HepG2 (cell line): ENCODE results near the gene LRRC73. TPM values are rescaled to one million over a fixed set of nuclear protein-coding genes. Genes with fewer than 3 reads are reported as not detected.

Experiments used
- DZIP1 ChIP-seq: sonication (generic); formaldehyde crosslinking; IDR thresholded peaks from 2 replicates; pipeline ENCODE4 v1.5.0; 2020; ENCODE audit warnings: mild to moderate bottlenecking, missing genetic modification reagents
- GABPA ChIP-seq, 2 experiments: IDR thresholded peaks; 2 replicates each; pipeline ENCODE4 v1.6.1; 2011 to 2016; ENCODE audit warnings: low read depth in 2 of 2, low read length in 1 of 2, missing biosample characterization in 1 of 2, missing genetic modification characterization in 1 of 2
- HDAC1 ChIP-seq: sonication (generic); formaldehyde crosslinking; IDR thresholded peaks from 2 replicates; pipeline ENCODE4 v1.5.1; 2020; ENCODE audit warnings: mild to moderate bottlenecking, missing genetic modification reagents
- MATR3 ChIP-seq: sonication (generic); formaldehyde crosslinking; IDR thresholded peaks from 2 replicates; pipeline ENCODE4 v1.4.0; 2020; ENCODE audit warnings: missing genetic modification reagents
- MZF1 ChIP-seq: sonication (generic); formaldehyde crosslinking; IDR thresholded peaks from 2 replicates; pipeline ENCODE4 v1.8.1; 2023; ENCODE audit warnings: mild to moderate bottlenecking, missing genetic modification reagents, borderline replicate concordance
- NR2F1 ChIP-seq, 2 experiments: fragments of 450-650 bp in 1 of 2; formaldehyde crosslinking in 1 of 2; IDR thresholded peaks; 2 replicates each; pipeline versions ENCODE4 v1.5.0 to v1.6.1; 2016 to 2020; ENCODE audit warnings: mild to moderate bottlenecking in 1 of 2, missing compliant biosample characterization in 1 of 2, missing genetic modification reagents in 1 of 2, moderate library complexity in 1 of 2
- NR2F2 ChIP-seq: IDR thresholded peaks from 2 replicates; pipeline ENCODE4 v1.6.1; 2012; ENCODE audit warnings: low read depth, inconsistent platforms, borderline replicate concordance
- SNAPC2 ChIP-seq: sonication (generic); formaldehyde crosslinking; IDR thresholded peaks from 2 replicates; pipeline ENCODE4 v1.8.1; 2022; ENCODE audit warnings: mild to moderate bottlenecking, missing genetic modification reagents
- SRSF4 ChIP-seq: fragments of 200-400 bp; formaldehyde crosslinking; IDR thresholded peaks from one replicate; pipeline ENCODE4 v1.6.1; 2018; ENCODE audit warnings: mild to moderate bottlenecking, low read depth, low read length, moderate library complexity; ENCODE audit not compliant: poor library complexity, severe bottlenecking
- TRIM24 ChIP-seq: sonication (generic); formaldehyde crosslinking; IDR thresholded peaks from 2 replicates; pipeline ENCODE4 v1.8.0; 2022; ENCODE audit warnings: mild to moderate bottlenecking, missing genetic modification reagents
- ZFP37 ChIP-seq: sonication (generic); formaldehyde crosslinking; IDR thresholded peaks from 2 replicates; pipeline ENCODE4 v1.4.0; 2020; ENCODE audit warnings: missing genetic modification reagents, borderline replicate concordance
- ZKSCAN1 ChIP-seq: fragments of 150-350 bp; IDR thresholded peaks from 2 replicates; pipeline ENCODE4 v1.6.1; 2014; ENCODE audit warnings: low read length
- ZNF124 ChIP-seq: sonication (generic); formaldehyde crosslinking; IDR thresholded peaks from 2 replicates; pipeline ENCODE4 v1.4.0; 2020; ENCODE audit warnings: missing genetic modification reagents
- ZNF235 ChIP-seq: sonication (generic); formaldehyde crosslinking; IDR thresholded peaks from 2 replicates; pipeline ENCODE4 v1.8.1; 2023; ENCODE audit warnings: mild to moderate bottlenecking, missing genetic modification reagents, borderline replicate concordance
- ZNF350 ChIP-seq: sonication (generic); formaldehyde crosslinking; IDR thresholded peaks from 2 replicates; pipeline ENCODE4 v1.4.0; 2020; ENCODE audit warnings: mild to moderate bottlenecking, low read depth, missing genetic modification reagents, borderline replicate concordance
- ZNF557 ChIP-seq: sonication (generic); formaldehyde crosslinking; IDR thresholded peaks from 2 replicates; pipeline ENCODE4 v1.4.0; 2020; ENCODE audit warnings: missing genetic modification reagents
- ZNF564 ChIP-seq: sonication (generic); formaldehyde crosslinking; IDR thresholded peaks from 2 replicates; pipeline ENCODE4 v1.8.1; 2023; ENCODE audit warnings: mild to moderate bottlenecking, missing genetic modification reagents
- ZNF580 ChIP-seq: IDR thresholded peaks from 2 replicates; pipeline ENCODE4 v1.6.1; 2016; ENCODE audit warnings: low read depth, borderline replicate concordance
- ZNF629 ChIP-seq: sonication (generic); formaldehyde crosslinking; conservative IDR thresholded peaks from 2 replicates; pipeline ENCODE4 v1.5.0; 2020; ENCODE audit warnings: missing genetic modification reagents
- ZNF646 ChIP-seq: sonication (generic); formaldehyde crosslinking; IDR thresholded peaks from 2 replicates; pipeline ENCODE4 v1.9.0; 2021; ENCODE audit warnings: mild to moderate bottlenecking, missing genetic modification reagents
- ZNF747 ChIP-seq: sonication (generic); formaldehyde crosslinking; IDR thresholded peaks from 2 replicates; pipeline ENCODE4 v1.8.1; 2023; ENCODE audit warnings: missing genetic modification reagents, mild to moderate bottlenecking, borderline replicate concordance
- ZZZ3 ChIP-seq: sonication (generic); formaldehyde crosslinking; IDR thresholded peaks from 2 replicates; pipeline ENCODE4 v1.4.0; 2020; ENCODE audit warnings: missing genetic modification reagents, mild to moderate bottlenecking, borderline replicate concordance
- polyA plus RNA-seq, 8 experiments: library from polyadenylated mRNA; depleted of rRNA in 3 of 8; stranded (reverse) in 7 of 8; unstranded in 1 of 8; fragments of >200 nt; fragmentation: Illumina TruSeq in 4 of 8; extraction: Trizol in 4 of 8; gene quantifications; 2 replicates each; pipeline versions ENCODE4 v1.2.1 to v1.2.3, GENCODE V29; 2011 to 2016; ENCODE audit warnings: low read depth in 4 of 8, missing spikeins in 1 of 8, mixed read lengths in 1 of 8; ENCODE audit not compliant: insufficient read depth in 1 of 8
- total RNA-seq, 5 experiments: library from RNA; depleted of rRNA; stranded (reverse); fragments of >200 nt; fragmentation: Illumina TruSeq; extraction: Trizol; gene quantifications; 2 replicates each; pipeline ENCODE4 v1.2.3, GENCODE V29; 2016; ENCODE audit warnings: low read depth in 1 of 5

The LRRC73 gene
- total and polyA plus RNA-seq, 2 of the 13 experiments (the other 11 are each of a cell fraction or from before 2014, with no cell fraction given): 0.11 to 0.12 TPM

- TF ChIP-seq ZNF646 (CRISPR knock-in tag) (peak; percentile 5; the same call in 1 of the 2 replicates), ZNF350 (CRISPR knock-in tag) (no peak; the same call in 1 of the 2 replicates), MZF1 (CRISPR knock-in tag) (no peak), ZZZ3 (no peak), ZKSCAN1 (no peak), NR2F1 (CRISPR knock-in tag; IDR thresholded peaks at IDR 0.05) (peak in 1 of 2 experiments; percentile 45; a peak in 2 of 4 replicates), NR2F2 (peak; percentile 77; the same call in 1 of the 2 replicates), MATR3 (no peak), ZNF747 (CRISPR knock-in tag) (no peak), TRIM24 (CRISPR knock-in tag) (no peak), SNAPC2 (CRISPR knock-in tag) (no peak), ZFP37 (CRISPR knock-in tag) (peak; percentile 94), GABPA (IDR thresholded peaks at IDR 0.05; ENCODE audit: low read depth, low read length) (no peak), GABPA (CRISPR knock-in tag; IDR thresholded peaks at IDR 0.05; ENCODE audit: low read depth) (peak; percentile 70; the same call in 1 of the 2 replicates), ZNF235 (no peak), ZNF557 (CRISPR knock-in tag) (0 out of 2 replicates have a peak, but pooled peaks have one; percentile 25), ZNF580 (CRISPR knock-in tag) (no peak), DZIP1 (no peak), HDAC1 (CRISPR knock-in tag) (no peak), SRSF4 (no peak), ZNF124 (CRISPR knock-in tag) (peak; percentile 68; the same call in 1 of the 2 replicates), ZNF564 (no peak), ZNF629 (CRISPR knock-in tag) (peak; percentile 96)
Measured at GRCh38 chr6:43490523-43490939, 19.6 kb downstream of the LRRC73 start (continued).
